Suprapubic skin (tissue), 4 donors: Measurements from ENCODE around the gene SLC22A17.

ENCODE experiments used
- EP300 ChIP-seq: sonication (generic); formaldehyde crosslinking; IDR thresholded peaks from one replicate; pipeline ENCODE4 v1.6.1; 2017; ENCODE audit warnings: antibody characterized with exemption
- POLR2A ChIP-seq, 2 donors: fragments of 450-650 bp; IDR thresholded peaks; one replicate each; pipeline ENCODE4 v1.6.1; 2017; ENCODE audit warnings: antibody characterized with exemption in 2 of 2, mild to moderate bottlenecking in 2 of 2, moderate library complexity in 2 of 2
- POLR2AphosphoS5 ChIP-seq, 3 donors: sonication (generic); formaldehyde crosslinking; IDR thresholded peaks; one replicate each; pipeline ENCODE4 v1.6.1; 2017; ENCODE audit warnings: antibody characterized with exemption in 3 of 3
- TF ChIP-seq, protein P1 (sequence below), 2 donors: fragments of 200-600 bp in 1 of 2; fragments of 450-650 bp in 1 of 2; sonication (generic) in 1 of 2; IDR thresholded peaks; one replicate each; pipeline ENCODE4 v1.5.1; 2016 to 2019; ENCODE audit warnings: antibody characterized with exemption in 2 of 2, mild to moderate bottlenecking in 1 of 2, moderate library complexity in 1 of 2

DNA sequence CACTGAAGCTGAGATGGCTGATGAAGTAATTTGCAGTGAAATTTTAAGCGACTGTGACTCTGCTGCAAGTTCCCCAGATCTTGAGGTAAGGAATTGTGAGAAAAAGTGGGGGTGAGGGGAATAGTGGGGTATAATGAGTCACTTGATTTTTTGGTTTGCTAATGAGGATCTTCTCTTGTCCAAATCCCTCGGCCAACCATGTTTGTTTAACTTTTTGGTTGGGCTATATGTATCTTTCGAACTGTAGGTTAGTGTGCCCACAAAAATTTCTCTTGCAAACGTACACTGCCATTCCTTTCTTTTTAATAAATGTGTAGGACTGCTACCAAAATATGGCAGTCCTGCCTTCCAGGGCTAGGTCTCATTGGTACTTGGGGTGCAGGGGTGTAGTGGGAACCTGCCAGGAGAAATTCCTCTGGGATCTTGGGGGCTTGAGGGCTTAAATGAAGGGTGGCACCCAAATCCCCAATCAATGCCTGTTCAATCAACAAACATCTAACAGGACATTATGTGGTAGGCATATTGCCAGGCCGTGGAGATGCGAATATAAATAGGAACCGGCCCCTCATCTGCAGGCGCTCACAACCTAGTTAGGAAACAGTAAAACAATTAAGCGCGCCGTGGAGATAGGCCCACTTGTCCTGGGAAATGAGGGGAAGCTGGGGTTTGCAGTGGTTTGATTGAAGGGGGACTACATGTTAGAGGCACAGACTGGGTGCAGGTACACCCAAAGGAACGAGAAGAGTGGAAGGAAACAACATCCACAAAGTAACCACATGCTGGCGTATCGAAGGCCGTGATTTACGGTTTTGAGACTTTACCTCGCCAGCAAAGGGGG, 32.7 kb downstream of the SLC22A17 start:
- TF ChIP-seq, protein P1, sequence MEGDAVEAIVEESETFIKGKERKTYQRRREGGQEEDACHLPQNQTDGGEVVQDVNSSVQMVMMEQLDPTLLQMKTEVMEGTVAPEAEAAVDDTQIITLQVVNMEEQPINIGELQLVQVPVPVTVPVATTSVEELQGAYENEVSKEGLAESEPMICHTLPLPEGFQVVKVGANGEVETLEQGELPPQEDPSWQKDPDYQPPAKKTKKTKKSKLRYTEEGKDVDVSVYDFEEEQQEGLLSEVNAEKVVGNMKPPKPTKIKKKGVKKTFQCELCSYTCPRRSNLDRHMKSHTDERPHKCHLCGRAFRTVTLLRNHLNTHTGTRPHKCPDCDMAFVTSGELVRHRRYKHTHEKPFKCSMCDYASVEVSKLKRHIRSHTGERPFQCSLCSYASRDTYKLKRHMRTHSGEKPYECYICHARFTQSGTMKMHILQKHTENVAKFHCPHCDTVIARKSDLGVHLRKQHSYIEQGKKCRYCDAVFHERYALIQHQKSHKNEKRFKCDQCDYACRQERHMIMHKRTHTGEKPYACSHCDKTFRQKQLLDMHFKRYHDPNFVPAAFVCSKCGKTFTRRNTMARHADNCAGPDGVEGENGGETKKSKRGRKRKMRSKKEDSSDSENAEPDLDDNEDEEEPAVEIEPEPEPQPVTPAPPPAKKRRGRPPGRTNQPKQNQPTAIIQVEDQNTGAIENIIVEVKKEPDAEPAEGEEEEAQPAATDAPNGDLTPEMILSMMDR (IDR thresholded peaks at IDR 0.05): no peak
- TF ChIP-seq POLR2A (IDR thresholded peaks at IDR 0.05): no peak
- TF ChIP-seq EP300: no peak
- no peak for TF ChIP-seq POLR2AphosphoS5 (IDR thresholded peaks at IDR 0.05)
